ENCODE measurements around the gene HOXA3. TPM values are rescaled to one million over a fixed set of nuclear protein-coding genes. Genes with fewer than 3 reads are reported as not detected.
A peak's percentile ranks its signal among the peaks of the same experiment; 100 is the strongest.

HOXA3 gene
- total RNA-seq (2016; rRNA removed; fragmentation: Illumina TruSeq; extraction: Trizol): 2.1 and 2.9 TPM in 2 replicates
- 0.51 and 0.71 TPM in 2 replicates for total RNA-seq (2016; cell fraction: cytosol; rRNA removed; fragmentation: Illumina TruSeq; extraction: Trizol; ENCODE audit: low read depth)
- total RNA-seq (2016; cell fraction: insoluble cytoplasmic fraction; rRNA removed; fragmentation: Illumina TruSeq; extraction: Trizol): 1.7 and 2.6 TPM in 2 replicates
- total RNA-seq (2016; cell fraction: membrane; rRNA removed; fragmentation: Illumina TruSeq; extraction: Trizol): 1.6 and 1.9 TPM in 2 replicates
- total RNA-seq (2016; cell fraction: nucleus; rRNA removed; fragmentation: Illumina TruSeq; extraction: Trizol): 3.5 and 4.8 TPM in 2 replicates
- polyA plus RNA-seq (2011; rRNA removed): 4.3 and 4.6 TPM in 2 replicates
- 1.3 and 1.5 TPM in 2 replicates for polyA plus RNA-seq (2011; cell fraction: cytosol; rRNA removed)
- polyA plus RNA-seq (2011; cell fraction: nucleus; rRNA removed): 12.3 and 16.6 TPM in 2 replicates
- 3.8 and 6.3 TPM in 2 replicates for polyA plus RNA-seq (2012)
- polyA plus RNA-seq (2016; cell fraction: cytosol; fragmentation: Illumina TruSeq; extraction: Trizol; ENCODE audit: low read depth): 0.74 and 0.97 TPM in 2 replicates
- 4.9 and 6.7 TPM in 2 replicates for polyA plus RNA-seq (2016; cell fraction: insoluble cytoplasmic fraction; fragmentation: Illumina TruSeq; extraction: Trizol; ENCODE audit: low read depth)
- polyA plus RNA-seq (2016; cell fraction: membrane; fragmentation: Illumina TruSeq; extraction: Trizol; ENCODE audit: low read depth): 3.4 TPM in 2 replicates
- polyA plus RNA-seq (2016; cell fraction: nucleus; fragmentation: Illumina TruSeq; extraction: Trizol; ENCODE audit: insufficient read depth, low read depth): 26.3 and 26.9 TPM in 2 replicates
- polyA minus RNA-seq (2011; rRNA and poly(A)+ RNA removed; ENCODE audit: low replicate concordance): 1.7 TPM in 1 of 2 replicates, not detected in the other
- polyA minus RNA-seq (2011; cell fraction: cytosol; rRNA and poly(A)+ RNA removed): 0.88 and 1.1 TPM in 2 replicates
- 2.2 and 4.6 TPM in 2 replicates for polyA minus RNA-seq (2011; cell fraction: nucleus; rRNA and poly(A)+ RNA removed)
- Bru-seq, nascent RNA: percentile 91 among the genes with signal in this experiment
- BruChase-seq, experiment 1, labeled RNA remaining after a 6-hour chase: percentile 91 among the genes with signal in this experiment
- percentile 91 among the genes with signal in this experiment for BruChase-seq, experiment 2, labeled RNA remaining after a 2-hour chase
- long read RNA-seq, experiment 1, partial matches to known transcripts: 0 of 6 reads
- long read RNA-seq, experiment 1, other reads (novel, unspliced or antisense): 6 of 6 reads
- long read RNA-seq, experiment 2, partial matches to known transcripts: 0 of 5 reads
- long read RNA-seq, experiment 2, other reads (novel, unspliced or antisense): 5 of 5 reads

GRCh38 chr7:27151931-27152815 lies at the start of gene HOXA3:
Gene HOXA3 (minus strand): TSS chr7:27152583. CDS start chr7:27110640, 41,943 bp downstream.
- Histone ChIP-seq H4K20me1 (ENCODE audit: insufficient read depth, low read length) (no peaks in the 10 kb centered on the region), H3K27ac (ENCODE audit: extremely low read length, insufficient read depth, low read length) (no peak within 1 kb of the TSS), H3K4me1 (ENCODE audit: insufficient read depth, low read length) (peaks cover 51% of the 10 kb centered on the region), H3K27me3 (ENCODE audit: control insufficient read depth in 1 of 2, insufficient read depth in 2 of 2, low read length in 2 of 2) (peaks cover 6 to 54% of the 10 kb centered on the region in 2 experiments), H3K9me3 (ENCODE audit: low read length) (no peaks in the 10 kb centered on the region), H3K79me2 (ENCODE audit: insufficient read depth, low read length) (peaks cover 5% of the 10 kb centered on the region), H3K9ac (ENCODE audit: insufficient read depth, low read depth, low read length) (no peak within 1 kb of the TSS), H2AFZ (ENCODE audit: low read length) (no peak within 1 kb of the TSS), H3K36me3 (replicated peaks in 1 of 2; ENCODE audit: control insufficient read depth in 1 of 2, insufficient read depth in 2 of 2, low read length in 2 of 2) (no peaks in the 10 kb centered on the region), H3K4me2 (ENCODE audit: low read depth, low read length) (peak within 1 kb of the TSS; percentile 88), H3K4me3 (replicated peaks in 1 of 3; ENCODE audit: insufficient read depth in 1 of 3, low read depth in 2 of 3, low read length in 3 of 3) (peak within 1 kb of the TSS; percentile 2 to 88 (median 85); a peak in 3 of 6 replicates)
- ATAC-seq (peak; percentile 7; the same call in 2 of the 3 replicates), DNase-seq (ENCODE audit: low spot score) (no peak), FAIRE-seq (no peak)
- POLR2A ChIA-PET: interaction anchor here (0.8 kb wide), 1 partner anchor 21 kb away, joined by 3 read pairs; no protein-coding TSS in a partner anchor
- WGBS (ENCODE audit: low lambda C conversion rate): 48% methylated on average over 42 of the region's 53 CpGs
- no TSS peak for BruUV-seq (replicated peaks)
- CTCF ChIA-PET (ENCODE audit: low intra/inter-chr PET ratio, low total read pairs): interaction anchor here (0.6 to 1.7 kb wide), 2 partner anchors 9 to 44 kb away, joined by 3 to 13 read pairs; no protein-coding TSS in a partner anchor
- intact Hi-C loops (cut with micrococcal nuclease; ENCODE audit: unreplicated experiment) (no loop called here), in situ Hi-C loops (cut with HindIII; ENCODE audit: extremely low pct_ligation_motif_present, low pct_unique_long_range_greater_than_20kb) (loop anchor here (25.0 kb wide), 1 partner anchor 1065 kb away; no protein-coding TSS in a partner anchor)
- TF ChIP-seq, protein P1, sequence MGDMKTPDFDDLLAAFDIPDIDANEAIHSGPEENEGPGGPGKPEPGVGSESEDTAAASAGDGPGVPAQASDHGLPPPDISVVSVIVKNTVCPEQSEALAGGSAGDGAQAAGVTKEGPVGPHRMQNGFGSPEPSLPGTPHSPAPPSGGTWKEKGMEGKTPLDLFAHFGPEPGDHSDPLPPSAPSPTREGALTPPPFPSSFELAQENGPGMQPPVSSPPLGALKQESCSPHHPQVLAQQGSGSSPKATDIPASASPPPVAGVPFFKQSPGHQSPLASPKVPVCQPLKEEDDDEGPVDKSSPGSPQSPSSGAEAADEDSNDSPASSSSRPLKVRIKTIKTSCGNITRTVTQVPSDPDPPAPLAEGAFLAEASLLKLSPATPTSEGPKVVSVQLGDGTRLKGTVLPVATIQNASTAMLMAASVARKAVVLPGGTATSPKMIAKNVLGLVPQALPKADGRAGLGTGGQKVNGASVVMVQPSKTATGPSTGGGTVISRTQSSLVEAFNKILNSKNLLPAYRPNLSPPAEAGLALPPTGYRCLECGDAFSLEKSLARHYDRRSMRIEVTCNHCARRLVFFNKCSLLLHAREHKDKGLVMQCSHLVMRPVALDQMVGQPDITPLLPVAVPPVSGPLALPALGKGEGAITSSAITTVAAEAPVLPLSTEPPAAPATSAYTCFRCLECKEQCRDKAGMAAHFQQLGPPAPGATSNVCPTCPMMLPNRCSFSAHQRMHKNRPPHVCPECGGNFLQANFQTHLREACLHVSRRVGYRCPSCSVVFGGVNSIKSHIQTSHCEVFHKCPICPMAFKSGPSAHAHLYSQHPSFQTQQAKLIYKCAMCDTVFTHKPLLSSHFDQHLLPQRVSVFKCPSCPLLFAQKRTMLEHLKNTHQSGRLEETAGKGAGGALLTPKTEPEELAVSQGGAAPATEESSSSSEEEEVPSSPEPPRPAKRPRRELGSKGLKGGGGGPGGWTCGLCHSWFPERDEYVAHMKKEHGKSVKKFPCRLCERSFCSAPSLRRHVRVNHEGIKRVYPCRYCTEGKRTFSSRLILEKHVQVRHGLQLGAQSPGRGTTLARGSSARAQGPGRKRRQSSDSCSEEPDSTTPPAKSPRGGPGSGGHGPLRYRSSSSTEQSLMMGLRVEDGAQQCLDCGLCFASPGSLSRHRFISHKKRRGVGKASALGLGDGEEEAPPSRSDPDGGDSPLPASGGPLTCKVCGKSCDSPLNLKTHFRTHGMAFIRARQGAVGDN (CRISPR knock-in tag; IDR thresholded peaks at IDR 0.05): peak; percentile 39; the same call in 1 of the 2 replicates
- no peak for TF ChIP-seq GLMP (CRISPR knock-in tag; IDR thresholded peaks at IDR 0.05; ENCODE audit: borderline replicate concordance)
- TF ChIP-seq RNF2 (conservative IDR thresholded peaks at IDR 0.05; ENCODE audit: low read depth): peak; percentile 39; the same call in 1 of the 2 replicates
- no peak for TF ChIP-seq ZNF746 (CRISPR knock-in tag; IDR thresholded peaks at IDR 0.05)
- TF ChIP-seq CBX2 (IDR thresholded peaks at IDR 0.05; ENCODE audit: low read depth, low read length): 0 out of 2 replicates have a peak, but pooled peaks have one; percentile 41
- no peak for TF ChIP-seq CBX2 (CRISPR knock-in tag; IDR thresholded peaks at IDR 0.05; ENCODE audit: low read depth)
- peak; percentile 61; the same call in 1 of the 2 replicates for TF ChIP-seq UBTF (CRISPR knock-in tag; IDR thresholded peaks at IDR 0.05)

Measured in HepG2 (cell line).